ENCODE results near the gene CX3CL1.
A peak's percentile ranks its signal among the peaks of the same experiment; 100 is the strongest.
"Not testable (repeated sequence)": the region's sequence is repeated elsewhere in the genome, so short reads cannot be mapped to it uniquely, and the experiment has no call there.

Gene CX3CL1

GRCh38 chr16:57372372-57373116 lies at the start of gene CX3CL1:
CX3CL1 (plus strand) TSS chr16:57372490; CDS start chr16:57372569, 79 bp downstream.
- peak; percentile 10 for DNase-seq

GRCh38 chr16:57324749-57325148 lies 47.5 kb upstream of the CX3CL1 start:
- DNase-seq = no peak

GRCh38 chr16:57325458-57325857 lies 46.8 kb upstream of the CX3CL1 start:
- DNase-seq = no peak

GRCh38 chr16:57329718-57330327 lies 42.5 kb upstream of the CX3CL1 start:
- DNase-seq = no peak

GRCh38 chr16:57331355-57331754 lies 40.9 kb upstream of the CX3CL1 start:
- no peak for DNase-seq

GRCh38 chr16:57333402-57333801 lies 38.9 kb upstream of the CX3CL1 start:
- no peak for DNase-seq

GRCh38 chr16:57335366-57335765 lies 36.9 kb upstream of the CX3CL1 start:
- no peak for DNase-seq

GRCh38 chr16:57341062-57341440 lies 31.2 kb upstream of the CX3CL1 start:
- no peak for DNase-seq

- no peak for DNase-seq
Observed at GRCh38 chr16:57341441-57342303, 30.6 kb upstream of the CX3CL1 start.

- not testable (repeated sequence) for DNase-seq
Observed at GRCh38 chr16:57342606-57343005, 29.7 kb upstream of the CX3CL1 start.

- no peak for DNase-seq
Observed at GRCh38 chr16:57343221-57343620, 29.1 kb upstream of the CX3CL1 start.

GRCh38 chr16:57344094-57344493 lies 28.2 kb upstream of the CX3CL1 start:
- DNase-seq = not testable (repeated sequence)

GRCh38 chr16:57345021-57345420 lies 27.3 kb upstream of the CX3CL1 start:
- DNase-seq = no peak

- DNase-seq = no peak
Observed at GRCh38 chr16:57345666-57346204, 26.6 kb upstream of the CX3CL1 start.

GRCh38 chr16:57347858-57348257 lies 24.4 kb upstream of the CX3CL1 start:
- DNase-seq = no peak

- no peak for DNase-seq
Observed at GRCh38 chr16:57348327-57348726, 24.0 kb upstream of the CX3CL1 start.

GRCh38 chr16:57349212-57350031 lies 22.9 kb upstream of the CX3CL1 start:
- no peak for DNase-seq

- DNase-seq = no peak
Observed at GRCh38 chr16:57352636-57353047, 19.6 kb upstream of the CX3CL1 start.

- DNase-seq = no peak
Observed at GRCh38 chr16:57354311-57354710, 18.0 kb upstream of the CX3CL1 start.

GRCh38 chr16:57355898-57356414 lies 16.3 kb upstream of the CX3CL1 start:
- no peak for DNase-seq

- DNase-seq = no peak
Observed at GRCh38 chr16:57356547-57356946, 15.7 kb upstream of the CX3CL1 start.
